Dendritic cell treated with granulocyte-macrophage colony-stimulating factor and Interleukin-4, amounts not matched to agents 40 ng/mL and 50 ng/mL, for 4 days (primary cell): ENCODE data around the gene PLA2G2F.

Source experiments
- H3K27ac Mint-ChIP-seq: one replicate; pipeline ENCODE4 v1.8.0; 2022; ENCODE audit warnings: mild to moderate bottlenecking, mixed read lengths
- H3K27me3 Mint-ChIP-seq: one replicate; pipeline ENCODE4 v1.8.0; 2022; ENCODE audit warnings: mild to moderate bottlenecking, mixed read lengths
- H3K36me3 Mint-ChIP-seq: one replicate; pipeline ENCODE4 v1.8.0; 2022; ENCODE audit warnings: low read depth, mixed read lengths
- H3K4me1 Mint-ChIP-seq: one replicate; pipeline ENCODE4 v1.8.0; 2022; ENCODE audit warnings: low read depth, mixed read lengths
- H3K4me3 Mint-ChIP-seq: one replicate; pipeline ENCODE4 v1.8.0; 2022; ENCODE audit warnings: mild to moderate bottlenecking, moderate library complexity, mixed read lengths
- H3K9me3 Mint-ChIP-seq: one replicate; pipeline ENCODE4 v1.8.0; 2022; ENCODE audit warnings: mixed read lengths
- intact Hi-C: fragments of 100-400 bp; cut with micrococcal nuclease; formaldehyde crosslinking; loops from one replicate; pipeline ENCODE4 v1.15.0; 2022

Gene PLA2G2F

GRCh38 chr1:20190256-20191160 is 51.4 kb downstream of the PLA2G2F start:
- Mint-ChIP-seq H3K4me1 (peaks cover 16% of the 10 kb centered on the region), H3K27me3 (peaks cover 61% of the 10 kb centered on the region), H3K36me3 (no peaks in the 10 kb centered on the region), H3K27ac (no peak overlapping the region), H3K9me3 (no peaks in the 10 kb centered on the region), H3K4me3 (no peak overlapping the region)
- intact Hi-C loops: no loop called here

DNA sequence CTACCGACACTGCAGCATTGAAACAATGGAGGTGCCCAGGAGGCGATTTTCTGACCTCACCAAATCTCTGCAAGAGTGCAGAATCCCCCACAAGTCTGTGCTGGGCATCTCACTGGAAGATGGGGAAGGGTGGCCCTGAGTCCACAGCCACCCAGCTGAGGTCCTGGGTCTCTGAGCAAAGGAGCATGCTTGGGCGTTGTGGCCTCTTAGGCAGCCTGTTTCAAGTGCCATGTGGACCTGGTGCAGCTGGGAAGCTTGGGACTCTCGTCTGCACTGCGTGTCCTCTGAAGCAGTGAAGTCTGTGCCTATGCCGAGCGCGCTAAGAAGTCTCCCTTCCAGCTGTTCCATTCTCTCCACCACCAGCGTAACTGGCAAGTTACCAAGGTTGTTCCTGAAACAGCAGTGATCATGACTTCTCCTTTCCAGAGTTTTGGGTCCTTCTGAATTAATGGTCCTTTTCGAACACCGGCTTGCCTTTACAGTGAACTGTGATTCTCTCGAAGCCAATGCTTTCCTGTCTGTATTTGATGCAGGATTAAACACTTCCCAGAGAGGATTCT is 52.2 kb downstream of the PLA2G2F start:
- Mint-ChIP-seq H3K36me3 (no peaks in the 10 kb centered on the region), H3K27me3 (peaks cover 58% of the 10 kb centered on the region), H3K27ac (no peak overlapping the region), H3K4me1 (peaks cover 13% of the 10 kb centered on the region), H3K4me3 (no peak overlapping the region), H3K9me3 (no peaks in the 10 kb centered on the region)
- intact Hi-C loops: no loop called here

DNA sequence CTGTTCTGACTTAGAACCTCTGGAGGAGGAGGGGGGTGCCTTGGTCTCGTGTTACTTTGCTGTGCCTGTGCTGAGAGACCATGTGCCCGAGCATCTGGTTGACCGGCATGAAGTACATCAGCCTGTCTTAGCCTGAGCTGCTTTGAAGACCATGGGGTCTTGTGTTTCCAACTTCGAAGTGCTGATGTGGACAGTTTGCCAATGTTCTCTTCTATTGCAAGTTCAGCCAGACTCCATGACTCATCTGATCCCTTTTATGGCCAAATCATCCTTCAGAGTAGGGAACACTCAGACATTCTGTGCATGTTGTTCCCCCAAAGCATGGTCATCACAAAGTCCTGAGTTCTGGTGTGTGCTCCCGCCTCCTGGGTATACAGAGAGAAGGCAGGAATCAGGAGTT is 53.2 kb downstream of the PLA2G2F start:
- peaks cover 59% of the 10 kb centered on the region for H3K27me3 Mint-ChIP-seq
- peaks cover 14% of the 10 kb centered on the region for H3K4me1 Mint-ChIP-seq
- no peak overlapping the region for H3K4me3 Mint-ChIP-seq
- H3K36me3 Mint-ChIP-seq: no peaks in the 10 kb centered on the region
- H3K27ac Mint-ChIP-seq: no peak overlapping the region
- intact Hi-C loops: no loop called here
- no peaks in the 10 kb centered on the region for H3K9me3 Mint-ChIP-seq

GRCh38 chr1:20192871-20193411 is 53.8 kb downstream of the PLA2G2F start:
- peaks cover 13% of the 10 kb centered on the region for H3K4me1 Mint-ChIP-seq
- H3K27ac Mint-ChIP-seq: no peak overlapping the region
- H3K9me3 Mint-ChIP-seq: no peaks in the 10 kb centered on the region
- H3K27me3 Mint-ChIP-seq: peaks cover 58% of the 10 kb centered on the region
- intact Hi-C loops: no loop called here
- H3K4me3 Mint-ChIP-seq: no peak overlapping the region
- no peaks in the 10 kb centered on the region for H3K36me3 Mint-ChIP-seq

GRCh38 chr1:20194224-20194623 is 55.1 kb downstream of the PLA2G2F start:
- no peak overlapping the region for H3K27ac Mint-ChIP-seq
- H3K27me3 Mint-ChIP-seq: peaks cover 53% of the 10 kb centered on the region
- peaks cover 5% of the 10 kb centered on the region for H3K4me1 Mint-ChIP-seq
- intact Hi-C loops: loop anchor here (2.0 kb wide), 2 partner anchors 93 to 219 kb away; no protein-coding TSS in a partner anchor
- H3K4me3 Mint-ChIP-seq: no peak overlapping the region
- no peaks in the 10 kb centered on the region for H3K9me3 Mint-ChIP-seq
- no peaks in the 10 kb centered on the region for H3K36me3 Mint-ChIP-seq

DNA sequence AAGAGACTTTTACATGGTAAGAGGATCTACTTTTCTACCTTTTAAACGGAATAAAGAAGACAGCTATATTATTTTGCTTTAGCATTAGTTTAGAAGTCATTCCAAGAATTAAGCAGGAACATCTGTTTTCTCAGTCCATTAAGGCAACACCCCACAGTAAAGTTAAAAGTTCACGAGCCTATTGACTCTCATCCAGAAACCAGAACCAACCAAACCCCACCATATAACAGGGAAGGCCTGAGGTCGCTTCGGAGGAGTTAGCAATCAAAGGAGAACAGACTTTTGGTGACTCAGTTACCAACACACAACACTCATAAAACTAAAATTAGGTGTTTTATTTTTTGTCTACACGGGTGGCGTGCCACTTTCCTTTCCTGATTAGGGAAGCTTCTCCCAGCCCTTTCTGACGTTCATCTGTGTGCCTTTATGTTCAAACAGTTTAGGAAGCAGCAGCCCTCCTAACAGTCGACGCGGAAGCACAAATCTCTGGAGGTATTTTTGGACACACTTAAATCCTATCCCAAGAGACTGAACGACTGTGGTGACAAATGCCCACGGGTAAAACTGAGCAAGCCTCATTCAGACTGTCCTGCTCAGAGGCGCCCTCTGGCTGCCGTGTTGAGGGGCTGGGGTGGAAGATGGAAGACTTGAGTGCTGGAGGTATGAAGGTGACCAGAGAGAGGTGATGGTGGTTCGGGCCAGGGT is 55.8 kb downstream of the PLA2G2F start:
- Mint-ChIP-seq H3K4me3 (no peak overlapping the region), H3K27me3 (peaks cover 51% of the 10 kb centered on the region), H3K36me3 (no peaks in the 10 kb centered on the region), H3K4me1 (peaks cover 5% of the 10 kb centered on the region), H3K27ac (no peak overlapping the region), H3K9me3 (no peaks in the 10 kb centered on the region)
- intact Hi-C loops: loop anchor here (1.0 to 2.0 kb wide), 3 partner anchors 94 to 277 kb away; no protein-coding TSS in a partner anchor

DNA sequence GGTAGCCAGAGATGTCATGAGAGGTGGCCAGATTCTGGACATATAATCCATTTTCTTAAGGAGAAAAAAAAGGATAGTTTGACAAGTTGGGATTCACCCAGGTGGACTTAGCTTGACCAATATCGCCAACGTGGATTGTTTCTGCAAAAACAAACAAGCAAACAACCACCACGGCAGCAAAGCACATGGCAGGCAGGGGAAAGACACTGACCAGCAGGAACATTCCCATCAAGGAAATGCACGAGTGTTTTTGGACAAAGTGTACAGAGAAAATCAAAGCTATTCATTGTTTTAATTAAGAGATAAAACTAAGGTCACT is 56.3 kb downstream of the PLA2G2F start:
- Mint-ChIP-seq H3K4me3 (no peak overlapping the region), H3K27me3 (peaks cover 54% of the 10 kb centered on the region), H3K27ac (no peak overlapping the region), H3K36me3 (no peaks in the 10 kb centered on the region), H3K4me1 (peaks cover 5% of the 10 kb centered on the region), H3K9me3 (no peaks in the 10 kb centered on the region)
- intact Hi-C loops: loop anchor here (1.0 to 2.0 kb wide), 3 partner anchors 95 to 277 kb away; no protein-coding TSS in a partner anchor

DNA sequence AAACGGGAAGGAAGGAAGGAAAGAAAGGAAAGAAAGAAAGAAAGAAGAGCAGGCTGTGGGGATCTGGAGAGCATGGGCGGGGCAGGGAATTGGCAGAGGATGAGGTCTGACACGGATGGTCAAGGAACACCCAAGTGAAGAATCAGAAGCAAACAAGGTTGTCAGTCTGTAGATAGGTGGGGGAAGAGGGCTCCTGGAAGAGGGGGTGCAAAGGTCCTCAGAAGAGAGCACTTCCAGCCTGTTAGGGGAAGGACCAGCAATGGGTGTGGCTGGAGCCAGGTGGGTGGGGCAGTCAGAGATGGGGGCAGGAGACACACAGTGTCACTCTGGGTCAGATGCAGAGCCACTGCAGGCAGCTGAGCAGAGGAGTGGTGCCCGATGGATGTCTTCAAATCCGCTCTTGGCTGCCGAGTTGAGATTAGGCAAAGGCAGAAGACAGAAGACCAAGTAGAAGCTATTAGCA is 58.2 kb downstream of the PLA2G2F start:
- H3K9me3 Mint-ChIP-seq: no peaks in the 10 kb centered on the region
- no peaks in the 10 kb centered on the region for H3K36me3 Mint-ChIP-seq
- no peak overlapping the region for H3K4me3 Mint-ChIP-seq
- H3K4me1 Mint-ChIP-seq: peaks cover 5% of the 10 kb centered on the region
- H3K27me3 Mint-ChIP-seq: peaks cover 53% of the 10 kb centered on the region
- no peak overlapping the region for H3K27ac Mint-ChIP-seq
- intact Hi-C loops: no loop called here

GRCh38 chr1:20198296-20198695 is 59.2 kb downstream of the PLA2G2F start:
- peaks cover 48% of the 10 kb centered on the region for H3K27me3 Mint-ChIP-seq

GRCh38 chr1:20198918-20199317 is 59.8 kb downstream of the PLA2G2F start:
- H3K4me3 Mint-ChIP-seq: no peak overlapping the region
- H3K36me3 Mint-ChIP-seq: no peaks in the 10 kb centered on the region
- H3K27me3 Mint-ChIP-seq: peaks cover 50% of the 10 kb centered on the region
- H3K9me3 Mint-ChIP-seq: no peaks in the 10 kb centered on the region
- no peak overlapping the region for H3K27ac Mint-ChIP-seq
- intact Hi-C loops: no loop called here
- peaks cover 5% of the 10 kb centered on the region for H3K4me1 Mint-ChIP-seq

More at GRCh38 chr1:20198296-20198695, 59.2 kb downstream of the PLA2G2F start:
- Mint-ChIP-seq H3K4me3 (no peak overlapping the region), H3K27ac (no peak overlapping the region), H3K4me1 (peaks cover 5% of the 10 kb centered on the region), H3K36me3 (no peaks in the 10 kb centered on the region), H3K9me3 (no peaks in the 10 kb centered on the region)
- intact Hi-C loops: no loop called here

- no peaks in the 10 kb centered on the region for H3K36me3 Mint-ChIP-seq
- H3K9me3 Mint-ChIP-seq: no peaks in the 10 kb centered on the region
- no peak overlapping the region for H3K27ac Mint-ChIP-seq
- intact Hi-C loops: no loop called here
- H3K4me3 Mint-ChIP-seq: no peak overlapping the region
- H3K27me3 Mint-ChIP-seq: peaks cover 50% of the 10 kb centered on the region
- peaks cover 5% of the 10 kb centered on the region for H3K4me1 Mint-ChIP-seq
These were observed 60.3 kb downstream of the PLA2G2F start for GRCh38 chr1:20199403-20199802.

DNA sequence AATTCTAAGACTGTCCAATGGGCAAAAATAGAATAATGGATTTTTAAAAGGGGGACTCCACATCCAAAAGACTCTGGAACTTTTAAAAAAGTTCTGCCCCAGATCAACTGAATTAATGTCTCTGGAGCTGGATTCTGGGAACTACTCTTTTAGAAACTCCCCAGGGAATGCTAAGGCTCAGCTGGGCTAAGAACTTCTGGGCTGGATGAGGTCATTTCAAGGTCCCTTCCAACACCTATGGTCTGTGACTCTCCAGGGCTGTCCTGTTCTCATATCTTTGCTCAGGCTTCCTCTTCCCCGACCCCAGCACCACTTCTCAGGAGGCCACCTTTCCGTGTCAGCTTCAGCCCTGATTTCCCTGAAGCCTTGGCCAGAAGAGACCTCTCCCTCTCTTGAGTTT is 60.7 kb downstream of the PLA2G2F start:
- no peaks in the 10 kb centered on the region for H3K9me3 Mint-ChIP-seq
- H3K27me3 Mint-ChIP-seq: peaks cover 50% of the 10 kb centered on the region
- H3K4me1 Mint-ChIP-seq: peaks cover 5% of the 10 kb centered on the region
- H3K27ac Mint-ChIP-seq: no peak overlapping the region
- no peak overlapping the region for H3K4me3 Mint-ChIP-seq
- H3K36me3 Mint-ChIP-seq: no peaks in the 10 kb centered on the region
- intact Hi-C loops: no loop called here
